IPS-20b (cell line): ENCODE data around the gene PA2G4.
"Not testable (repeated sequence)": the region's sequence is repeated elsewhere in the genome, so short reads cannot be mapped to it uniquely, and the experiment has no call there.

Source experiments
- H3K27ac ChIP-seq: one replicate; pipeline ENCODE4 v1.5.1; 2013; ENCODE audit warnings: low read length
- H3K27me3 ChIP-seq: 2 replicates; pipeline ENCODE4 v1.6.1; 2013; ENCODE audit warnings: mild to moderate bottlenecking, low read length, inconsistent platforms; ENCODE audit not compliant: insufficient read depth
- H3K36me3 ChIP-seq: 2 replicates; pipeline ENCODE4 v1.6.1; 2013; ENCODE audit warnings: low read depth, mild to moderate bottlenecking, inconsistent platforms, low read length, moderate library complexity; ENCODE audit not compliant: insufficient read depth
- H3K4me1 ChIP-seq: 2 replicates; pipeline ENCODE4 v1.6.1; 2013; ENCODE audit warnings: mild to moderate bottlenecking, control low read depth, inconsistent platforms, low read length, moderate library complexity; ENCODE audit not compliant: insufficient read depth
- H3K4me3 ChIP-seq: 2 replicates; pipeline ENCODE4 v1.5.1; 2013; ENCODE audit warnings: mild to moderate bottlenecking, low read length, inconsistent platforms
- H3K9ac ChIP-seq: 2 replicates; pipeline ENCODE4 v1.6.1; 2013; ENCODE audit warnings: low read depth, mild to moderate bottlenecking, inconsistent platforms, low read length, moderate library complexity
- H3K9me3 ChIP-seq: 2 replicates; pipeline ENCODE4 v1.6.1; 2013; ENCODE audit warnings: mild to moderate bottlenecking, low read depth, low read length, inconsistent platforms; ENCODE audit not compliant: insufficient read depth

The PA2G4 gene

GRCh38 chr12:56146492-56147460 lies 42.4 kb downstream of the PA2G4 start:
- peaks cover 42% of the 10 kb centered on the region for H3K36me3 ChIP-seq
- no peak overlapping the region for H3K9ac ChIP-seq
- 0 out of 2 replicates have a peak, but pooled peaks cover 3% of the 10 kb centered on the region for H3K4me1 ChIP-seq
- H3K27ac ChIP-seq = no peak overlapping the region
- H3K9me3 ChIP-seq = no peaks in the 10 kb centered on the region
- no peak overlapping the region for H3K4me3 ChIP-seq
- no peaks in the 10 kb centered on the region for H3K27me3 ChIP-seq

GRCh38 chr12:56150563-56150962 lies 46.2 kb downstream of the PA2G4 start:
- Histone ChIP-seq H3K27me3 (no peaks in the 10 kb centered on the region), H3K9ac (no peak overlapping the region), H3K27ac (no peak overlapping the region), H3K36me3 (peaks cover 21% of the 10 kb centered on the region), H3K9me3 (no peaks in the 10 kb centered on the region), H3K4me3 (no peak overlapping the region), H3K4me1 (peaks cover 6% of the 10 kb centered on the region; the same call in 1 of the 2 replicates)

GRCh38 chr12:56151672-56152131 lies 47.3 kb downstream of the PA2G4 start:
- Histone ChIP-seq H3K4me1 (peaks cover 6% of the 10 kb centered on the region; the same call in 1 of the 2 replicates), H3K9ac (peak overlapping the region; percentile 87), H3K4me3 (peak overlapping the region; percentile 78), H3K9me3 (no peaks in the 10 kb centered on the region), H3K27ac (peak overlapping the region; percentile 44), H3K36me3 (peaks cover 24% of the 10 kb centered on the region), H3K27me3 (no peaks in the 10 kb centered on the region)

GRCh38 chr12:56152132-56152755 lies 47.9 kb downstream of the PA2G4 start, which contains the start of gene MYL6B:
Gene MYL6B (plus strand): TSS chr12:56152587. CDS start chr12:56153919, 1,332 bp downstream.
- peaks cover 24% of the 10 kb centered on the region for H3K36me3 ChIP-seq
- no peaks in the 10 kb centered on the region for H3K27me3 ChIP-seq
- H3K9me3 ChIP-seq = no peaks in the 10 kb centered on the region
- H3K4me3 ChIP-seq = peak within 1 kb of the TSS; percentile 78
- H3K27ac ChIP-seq = peak within 1 kb of the TSS; percentile 44
- peaks cover 6% of the 10 kb centered on the region; the same call in 1 of the 2 replicates for H3K4me1 ChIP-seq
- peak within 1 kb of the TSS; percentile 87 for H3K9ac ChIP-seq

- Histone ChIP-seq H3K9ac (peak overlapping the region; percentile 87; the same call in 1 of the 2 replicates), H3K4me1 (peaks cover 6% of the 10 kb centered on the region; the same call in 1 of the 2 replicates), H3K9me3 (no peaks in the 10 kb centered on the region), H3K27me3 (no peaks in the 10 kb centered on the region), H3K36me3 (peaks cover 24% of the 10 kb centered on the region), H3K4me3 (peak overlapping the region; percentile 78), H3K27ac (no peak overlapping the region)
These were observed 48.7 kb downstream of the PA2G4 start for GRCh38 chr12:56152756-56153677.

GRCh38 chr12:56153678-56154065 lies 49.3 kb downstream of the PA2G4 start:
- Histone ChIP-seq H3K36me3 (peaks cover 24% of the 10 kb centered on the region), H3K27ac (no peak overlapping the region), H3K9ac (peak overlapping the region; percentile 87; the same call in 1 of the 2 replicates), H3K4me1 (peaks cover 6% of the 10 kb centered on the region; the same call in 1 of the 2 replicates), H3K4me3 (peak overlapping the region; percentile 78; the same call in 1 of the 2 replicates), H3K27me3 (no peaks in the 10 kb centered on the region), H3K9me3 (no peaks in the 10 kb centered on the region)

GRCh38 chr12:56154246-56154771 lies 50.0 kb downstream of the PA2G4 start:
- no peak overlapping the region for H3K9ac ChIP-seq
- no peaks in the 10 kb centered on the region for H3K27me3 ChIP-seq
- no peaks in the 10 kb centered on the region for H3K9me3 ChIP-seq
- H3K36me3 ChIP-seq = peaks cover 27% of the 10 kb centered on the region
- peaks cover 6% of the 10 kb centered on the region; the same call in 1 of the 2 replicates for H3K4me1 ChIP-seq
- no peak overlapping the region for H3K4me3 ChIP-seq
- no peak overlapping the region for H3K27ac ChIP-seq

GRCh38 chr12:56154818-56155217 lies 50.5 kb downstream of the PA2G4 start:
- H3K36me3 ChIP-seq = peaks cover 28% of the 10 kb centered on the region
- H3K4me3 ChIP-seq = no peak overlapping the region
- peaks cover 10% of the 10 kb centered on the region for H3K4me1 ChIP-seq
- no peaks in the 10 kb centered on the region for H3K9me3 ChIP-seq
- H3K9ac ChIP-seq = no peak overlapping the region
- H3K27ac ChIP-seq = no peak overlapping the region
- H3K27me3 ChIP-seq = no peaks in the 10 kb centered on the region

- Histone ChIP-seq H3K36me3 (peaks cover 32% of the 10 kb centered on the region), H3K4me1 (peaks cover 15% of the 10 kb centered on the region), H3K4me3 (no peak overlapping the region), H3K27ac (no peak overlapping the region), H3K9ac (no peak overlapping the region), H3K9me3 (no peaks in the 10 kb centered on the region), H3K27me3 (no peaks in the 10 kb centered on the region)
These were observed 51.0 kb downstream of the PA2G4 start for GRCh38 chr12:56155256-56155845.

- Histone ChIP-seq H3K9ac (peak overlapping the region; percentile 93; the same call in 1 of the 2 replicates), H3K36me3 (peaks cover 45% of the 10 kb centered on the region), H3K27ac (peak overlapping the region; percentile 95), H3K4me1 (peaks cover 22% of the 10 kb centered on the region), H3K4me3 (peak overlapping the region; percentile 74; the same call in 1 of the 2 replicates)
- H3K9me3 ChIP-seq, H3K27me3 ChIP-seq: not testable (repeated sequence)
These were observed 52.3 kb downstream of the PA2G4 start for GRCh38 chr12:56156464-56157200.
